HG03039 (cell line): ENCODE data around the gene CNTRL.
"Not testable (repeated sequence)": the region's sequence is repeated elsewhere in the genome, so short reads cannot be mapped to it uniquely, and the experiment has no call there.

ENCODE experiments used
- ATAC-seq: cut with Tn5 transposase; IDR thresholded peaks from one replicate; pipeline ENCODE4 v1.9.1; 2021; ENCODE audit warnings: mild to moderate bottlenecking, moderate library complexity; ENCODE audit not compliant: unreplicated experiment

CNTRL gene

GRCh38 chr9:121178676-121179372 lies 104.1 kb downstream of the CNTRL start:
- no peak for ATAC-seq

- not testable (repeated sequence) for ATAC-seq
Observed at GRCh38 chr9:121179373-121179721, 104.6 kb downstream of the CNTRL start.

- no peak for ATAC-seq
Observed at GRCh38 chr9:121179930-121180681, 105.4 kb downstream of the CNTRL start.

GRCh38 chr9:121182101-121182836 lies 107.5 kb downstream of the CNTRL start:
- no peak for ATAC-seq

- ATAC-seq: no peak
Observed at GRCh38 chr9:121182989-121183388, 108.2 kb downstream of the CNTRL start.

- no peak for ATAC-seq
Observed at GRCh38 chr9:121183666-121184423, 109.1 kb downstream of the CNTRL start.

- ATAC-seq: no peak
Observed at GRCh38 chr9:121184463-121184862, 109.7 kb downstream of the CNTRL start.

- no peak for ATAC-seq
Observed at GRCh38 chr9:121185178-121185745, 110.5 kb downstream of the CNTRL start.

- no peak for ATAC-seq
Observed at GRCh38 chr9:121185774-121186403, 111.1 kb downstream of the CNTRL start.

- no peak for ATAC-seq
Observed at GRCh38 chr9:121187636-121188305, 113.0 kb downstream of the CNTRL start.

GRCh38 chr9:121189006-121189405 lies 114.3 kb downstream of the CNTRL start:
- ATAC-seq: no peak

- ATAC-seq: no peak
Observed at GRCh38 chr9:121189660-121190059, 114.9 kb downstream of the CNTRL start.

- no peak for ATAC-seq
Observed at GRCh38 chr9:121191235-121191634, 116.5 kb downstream of the CNTRL start.

- no peak for ATAC-seq
Observed at GRCh38 chr9:121192518-121192917, 117.8 kb downstream of the CNTRL start.

GRCh38 chr9:121192959-121193640 lies 118.3 kb downstream of the CNTRL start:
- no peak for ATAC-seq

- ATAC-seq: no peak
Observed at GRCh38 chr9:121194730-121195129, 120.0 kb downstream of the CNTRL start.

- no peak for ATAC-seq
Observed at GRCh38 chr9:121196389-121196788, 121.6 kb downstream of the CNTRL start.

- no peak for ATAC-seq
Observed at GRCh38 chr9:121197132-121197531, 122.4 kb downstream of the CNTRL start.

- ATAC-seq: no peak
Observed at GRCh38 chr9:121198512-121199042, 123.8 kb downstream of the CNTRL start.
